Dendritic cell treated with granulocyte-macrophage colony-stimulating factor and Interleukin-4, amounts not matched to agents 40 ng/mL and 50 ng/mL, for 4 days (primary cell): ENCODE measurements around the gene ENOX2.
"Not testable (repeated sequence)": the region's sequence is repeated elsewhere in the genome, so short reads cannot be mapped to it uniquely, and the experiment has no call there.

ENCODE experiments used
- H3K27ac Mint-ChIP-seq: one replicate; pipeline ENCODE4 v1.8.0; 2022; ENCODE audit warnings: mild to moderate bottlenecking, mixed read lengths
- H3K27me3 Mint-ChIP-seq: one replicate; pipeline ENCODE4 v1.8.0; 2022; ENCODE audit warnings: mild to moderate bottlenecking, mixed read lengths
- H3K36me3 Mint-ChIP-seq: one replicate; pipeline ENCODE4 v1.8.0; 2022; ENCODE audit warnings: low read depth, mixed read lengths
- H3K4me1 Mint-ChIP-seq: one replicate; pipeline ENCODE4 v1.8.0; 2022; ENCODE audit warnings: low read depth, mixed read lengths
- H3K4me3 Mint-ChIP-seq: one replicate; pipeline ENCODE4 v1.8.0; 2022; ENCODE audit warnings: mild to moderate bottlenecking, moderate library complexity, mixed read lengths
- H3K9me3 Mint-ChIP-seq: one replicate; pipeline ENCODE4 v1.8.0; 2022; ENCODE audit warnings: mixed read lengths
- intact Hi-C: fragments of 100-400 bp; cut with micrococcal nuclease; formaldehyde crosslinking; loops from one replicate; pipeline ENCODE4 v1.15.0; 2022

Gene ENOX2, protein sequence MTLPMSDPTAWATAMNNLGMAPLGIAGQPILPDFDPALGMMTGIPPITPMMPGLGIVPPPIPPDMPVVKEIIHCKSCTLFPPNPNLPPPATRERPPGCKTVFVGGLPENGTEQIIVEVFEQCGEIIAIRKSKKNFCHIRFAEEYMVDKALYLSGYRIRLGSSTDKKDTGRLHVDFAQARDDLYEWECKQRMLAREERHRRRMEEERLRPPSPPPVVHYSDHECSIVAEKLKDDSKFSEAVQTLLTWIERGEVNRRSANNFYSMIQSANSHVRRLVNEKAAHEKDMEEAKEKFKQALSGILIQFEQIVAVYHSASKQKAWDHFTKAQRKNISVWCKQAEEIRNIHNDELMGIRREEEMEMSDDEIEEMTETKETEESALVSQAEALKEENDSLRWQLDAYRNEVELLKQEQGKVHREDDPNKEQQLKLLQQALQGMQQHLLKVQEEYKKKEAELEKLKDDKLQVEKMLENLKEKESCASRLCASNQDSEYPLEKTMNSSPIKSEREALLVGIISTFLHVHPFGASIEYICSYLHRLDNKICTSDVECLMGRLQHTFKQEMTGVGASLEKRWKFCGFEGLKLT

GRCh38 chrX:130902783-130903613 lies at the start of gene ENOX2:
Gene ENOX2, minus strand, starts transcription at chrX:130903209. Its CDS starts 199,993 bp downstream, at chrX:130703216.
- no peaks in the 10 kb centered on the region for H3K9me3 Mint-ChIP-seq
- H3K36me3 Mint-ChIP-seq, result peaks cover 23% of the 10 kb centered on the region
- H3K27me3 Mint-ChIP-seq, result peaks cover 3% of the 10 kb centered on the region
- peaks cover 15% of the 10 kb centered on the region for H3K4me1 Mint-ChIP-seq
- intact Hi-C loops, result loop anchor here (5.0 kb wide), 3 partner anchors 501 to 921 kb away; partner anchors contain the start of genes BCORL1, RBMX2 and SLC25A14
- no peak within 1 kb of the TSS for H3K27ac Mint-ChIP-seq
- no peak within 1 kb of the TSS for H3K4me3 Mint-ChIP-seq

GRCh38 chrX:130952266-130953043 lies 49.4 kb upstream of the ENOX2 start:
- H3K9me3 Mint-ChIP-seq, result no peaks in the 10 kb centered on the region
- no peak overlapping the region for H3K4me3 Mint-ChIP-seq
- H3K36me3 Mint-ChIP-seq, result no peaks in the 10 kb centered on the region
- no peaks in the 10 kb centered on the region for H3K4me1 Mint-ChIP-seq
- no peak overlapping the region for H3K27ac Mint-ChIP-seq
- H3K27me3 Mint-ChIP-seq, result peaks cover 2% of the 10 kb centered on the region
- intact Hi-C loops, result no loop called here

DNA sequence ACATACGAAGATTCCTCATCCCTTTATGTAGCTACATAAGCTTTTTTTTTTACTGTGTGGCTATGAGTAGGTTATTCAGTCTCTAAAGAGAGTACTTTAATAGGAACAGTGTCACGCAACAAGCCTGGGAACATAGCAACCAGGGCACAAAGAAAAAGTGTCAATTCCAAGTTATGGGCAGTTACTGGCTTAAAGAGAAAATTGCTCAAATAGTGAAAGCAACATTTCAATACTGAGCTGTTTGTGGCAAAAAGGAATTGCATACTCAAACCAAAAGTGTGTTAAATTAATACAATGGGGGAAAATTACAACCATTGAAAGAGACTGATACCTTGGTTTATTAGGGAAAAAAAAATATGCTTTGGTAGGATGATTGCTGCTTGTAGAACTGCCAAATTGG lies 41.2 kb upstream of the ENOX2 start:
- Mint-ChIP-seq H3K9me3 (no peaks in the 10 kb centered on the region), H3K27ac (no peak overlapping the region), H3K4me3 (no peak overlapping the region), H3K4me1 (no peaks in the 10 kb centered on the region), H3K27me3 (peaks cover 5% of the 10 kb centered on the region), H3K36me3 (no peaks in the 10 kb centered on the region)
- intact Hi-C loops, result no loop called here

- no peak overlapping the region for H3K27ac Mint-ChIP-seq
- H3K27me3 Mint-ChIP-seq, result peaks cover 5% of the 10 kb centered on the region
- intact Hi-C loops, result no loop called here
- H3K4me1 Mint-ChIP-seq, result no peaks in the 10 kb centered on the region
- no peak overlapping the region for H3K4me3 Mint-ChIP-seq
- H3K9me3 Mint-ChIP-seq, result no peaks in the 10 kb centered on the region
- H3K36me3 Mint-ChIP-seq, result no peaks in the 10 kb centered on the region
These were observed 34.1 kb upstream of the ENOX2 start for GRCh38 chrX:130937101-130937500.

GRCh38 chrX:130933358-130933757 lies 30.3 kb upstream of the ENOX2 start:
- H3K9me3 Mint-ChIP-seq, result no peaks in the 10 kb centered on the region

GRCh38 chrX:130920405-130920804 lies 17.4 kb upstream of the ENOX2 start:
- H3K27ac Mint-ChIP-seq, H3K4me1 Mint-ChIP-seq, H3K4me3 Mint-ChIP-seq, H3K27me3 Mint-ChIP-seq, intact Hi-C loops, H3K36me3 Mint-ChIP-seq: not testable (repeated sequence)
- H3K9me3 Mint-ChIP-seq, result peaks cover 10% of the 10 kb centered on the region

More at GRCh38 chrX:130933358-130933757, 30.3 kb upstream of the ENOX2 start:
- Mint-ChIP-seq H3K4me1 (no peaks in the 10 kb centered on the region), H3K4me3 (no peak overlapping the region), H3K27ac (no peak overlapping the region), H3K36me3 (no peaks in the 10 kb centered on the region), H3K27me3 (peaks cover 2% of the 10 kb centered on the region)
- intact Hi-C loops, result no loop called here

GRCh38 chrX:130919676-130920075 lies 16.7 kb upstream of the ENOX2 start:
- not testable (repeated sequence) for H3K4me1 Mint-ChIP-seq, H3K27ac Mint-ChIP-seq, H3K27me3 Mint-ChIP-seq, H3K4me3 Mint-ChIP-seq, H3K36me3 Mint-ChIP-seq
- peaks cover 10% of the 10 kb centered on the region for H3K9me3 Mint-ChIP-seq
- intact Hi-C loops, result loop anchor here (5.0 kb wide), 2 partner anchors 522 to 577 kb away; no protein-coding TSS in a partner anchor

DNA sequence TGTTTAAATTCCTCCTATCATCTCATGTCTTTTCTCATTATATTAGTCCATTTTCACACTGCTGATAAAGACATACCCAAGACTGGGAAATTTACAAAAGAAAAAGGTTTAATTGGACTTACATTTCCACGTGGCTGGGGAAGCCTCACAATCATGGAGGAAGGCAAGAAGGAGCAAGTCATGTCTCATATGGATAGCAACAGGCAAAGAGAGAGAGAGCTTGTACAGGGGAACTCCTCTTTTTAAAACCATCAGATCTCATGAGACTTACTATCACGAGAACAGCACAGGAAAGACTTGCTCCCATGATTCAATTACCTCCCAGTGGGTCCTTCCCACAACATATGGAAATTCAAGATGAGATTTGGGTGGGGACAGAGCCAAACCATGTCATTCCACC lies 15.5 kb upstream of the ENOX2 start:
- not testable (repeated sequence) for H3K4me1 Mint-ChIP-seq, H3K4me3 Mint-ChIP-seq, H3K27me3 Mint-ChIP-seq, H3K36me3 Mint-ChIP-seq, H3K27ac Mint-ChIP-seq
- peaks cover 10% of the 10 kb centered on the region for H3K9me3 Mint-ChIP-seq
- intact Hi-C loops, result loop anchor here (5.0 kb wide), 2 partner anchors 521 to 576 kb away; no protein-coding TSS in a partner anchor

- H3K27ac Mint-ChIP-seq, result no peak overlapping the region
- H3K4me1 Mint-ChIP-seq, result no peaks in the 10 kb centered on the region
- no peak overlapping the region for H3K4me3 Mint-ChIP-seq
- no peaks in the 10 kb centered on the region for H3K36me3 Mint-ChIP-seq
- intact Hi-C loops, result loop anchor here (2.0 to 5.0 kb wide), 3 partner anchors 378 to 575 kb away; no protein-coding TSS in a partner anchor
- peaks cover 1% of the 10 kb centered on the region for H3K27me3 Mint-ChIP-seq
- H3K9me3 Mint-ChIP-seq, result no peaks in the 10 kb centered on the region
These were observed 13.8 kb upstream of the ENOX2 start for GRCh38 chrX:130916636-130917422.

DNA sequence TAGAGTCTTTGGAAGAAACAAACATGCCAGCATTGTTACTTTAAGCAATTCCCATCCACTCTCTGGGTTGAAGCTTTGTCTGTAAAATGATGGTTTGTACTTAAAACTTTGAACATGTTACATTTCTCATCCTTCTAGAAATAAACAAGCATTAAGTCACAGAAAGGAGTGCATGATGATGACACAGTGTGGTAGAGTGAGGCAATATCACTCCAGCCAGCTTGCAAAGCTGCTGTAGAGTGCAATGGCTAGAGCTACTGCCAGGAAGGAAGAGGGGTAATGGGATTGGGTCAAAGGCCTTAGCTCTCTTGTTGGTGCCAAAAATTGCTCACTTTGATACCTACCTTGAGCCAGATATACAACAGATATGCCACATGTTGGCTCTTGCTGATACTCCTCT lies 12.3 kb upstream of the ENOX2 start:
- Mint-ChIP-seq H3K36me3 (no peaks in the 10 kb centered on the region), H3K9me3 (no peaks in the 10 kb centered on the region), H3K27me3 (peaks cover 1% of the 10 kb centered on the region), H3K4me3 (no peak overlapping the region), H3K4me1 (no peaks in the 10 kb centered on the region), H3K27ac (no peak overlapping the region)
- intact Hi-C loops, result loop anchor here (5.0 kb wide), 2 partner anchors 518 to 573 kb away; no protein-coding TSS in a partner anchor

DNA sequence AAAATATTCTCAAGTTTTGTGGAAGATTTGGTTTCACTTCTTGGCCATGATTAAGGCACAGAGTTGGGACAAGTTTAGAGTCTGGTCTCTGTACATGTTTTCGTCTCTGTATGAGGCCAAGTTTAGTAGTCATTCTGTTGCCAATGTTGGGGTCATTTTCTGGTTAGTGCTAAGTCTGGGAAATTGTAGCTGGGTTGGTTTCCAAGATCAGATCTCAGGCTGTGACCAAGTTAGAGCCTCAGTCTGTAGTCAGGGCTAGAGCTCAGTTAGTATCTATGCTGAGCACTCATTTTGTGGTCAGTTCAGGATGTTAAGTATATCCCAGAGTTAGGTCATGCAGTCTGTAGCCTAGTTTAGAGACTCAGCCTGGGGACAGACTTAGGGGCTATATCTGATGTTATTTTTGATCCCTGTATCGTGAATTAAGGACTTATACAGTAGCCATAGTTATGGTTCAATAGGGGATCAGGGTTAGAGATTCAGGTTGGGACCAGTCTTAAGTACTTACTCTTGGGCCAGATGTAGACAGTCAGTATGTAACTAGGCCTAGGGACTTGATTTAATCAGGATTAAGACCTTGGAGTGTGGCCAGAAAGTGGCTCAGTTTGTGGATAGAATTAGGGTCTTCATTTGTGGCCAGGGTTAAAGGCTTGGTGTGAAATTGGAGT lies 6.6 kb upstream of the ENOX2 start:
- Mint-ChIP-seq H3K27me3 (peaks cover 3% of the 10 kb centered on the region), H3K36me3 (no peaks in the 10 kb centered on the region), H3K9me3 (no peaks in the 10 kb centered on the region), H3K4me3 (no peak overlapping the region), H3K27ac (no peak overlapping the region), H3K4me1 (no peaks in the 10 kb centered on the region)
- intact Hi-C loops, result no loop called here

GRCh38 chrX:130906776-130907175 lies 3.8 kb upstream of the ENOX2 start:
- peaks cover 3% of the 10 kb centered on the region for H3K27me3 Mint-ChIP-seq
- H3K4me3 Mint-ChIP-seq, result no peak overlapping the region
- no peaks in the 10 kb centered on the region for H3K9me3 Mint-ChIP-seq
- no peak overlapping the region for H3K27ac Mint-ChIP-seq
- intact Hi-C loops, result no loop called here
- H3K4me1 Mint-ChIP-seq, result peaks cover 7% of the 10 kb centered on the region
- H3K36me3 Mint-ChIP-seq, result no peaks in the 10 kb centered on the region
